HG03442 (cell line): ENCODE results near the gene FAAH.
A peak's percentile ranks its signal among the peaks of the same experiment; 100 is the strongest.

ENCODE experiments used
- ATAC-seq: cut with Tn5 transposase; IDR thresholded peaks from one replicate; pipeline ENCODE4 v1.9.1; 2021; ENCODE audit warnings: mild to moderate bottlenecking, moderate library complexity; ENCODE audit not compliant: unreplicated experiment

The FAAH gene

DNA sequence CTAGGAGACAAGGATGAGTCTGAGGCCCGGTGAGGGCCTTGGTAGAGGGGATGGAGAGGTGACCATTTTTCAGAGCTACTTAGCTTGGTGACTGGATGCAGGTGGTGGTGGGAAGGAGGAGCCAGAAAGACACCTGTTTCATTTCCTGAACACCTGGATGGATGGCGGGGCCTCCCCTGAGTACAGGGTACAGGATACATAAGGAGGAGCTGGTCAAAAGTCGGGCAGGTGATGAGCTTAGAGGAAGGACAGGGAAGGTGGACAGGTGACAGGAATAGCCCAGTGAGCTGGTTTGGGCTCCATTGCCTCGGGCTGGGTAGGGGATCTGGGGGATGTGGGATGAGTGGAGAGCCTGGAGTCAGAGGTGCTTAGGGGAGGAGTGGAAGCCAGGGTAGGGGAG, 6.3 kb downstream of the FAAH start:
- ATAC-seq, result no peak

GRCh38 chr1:46401154-46401913, 7.2 kb downstream of the FAAH start:
- no peak for ATAC-seq

DNA sequence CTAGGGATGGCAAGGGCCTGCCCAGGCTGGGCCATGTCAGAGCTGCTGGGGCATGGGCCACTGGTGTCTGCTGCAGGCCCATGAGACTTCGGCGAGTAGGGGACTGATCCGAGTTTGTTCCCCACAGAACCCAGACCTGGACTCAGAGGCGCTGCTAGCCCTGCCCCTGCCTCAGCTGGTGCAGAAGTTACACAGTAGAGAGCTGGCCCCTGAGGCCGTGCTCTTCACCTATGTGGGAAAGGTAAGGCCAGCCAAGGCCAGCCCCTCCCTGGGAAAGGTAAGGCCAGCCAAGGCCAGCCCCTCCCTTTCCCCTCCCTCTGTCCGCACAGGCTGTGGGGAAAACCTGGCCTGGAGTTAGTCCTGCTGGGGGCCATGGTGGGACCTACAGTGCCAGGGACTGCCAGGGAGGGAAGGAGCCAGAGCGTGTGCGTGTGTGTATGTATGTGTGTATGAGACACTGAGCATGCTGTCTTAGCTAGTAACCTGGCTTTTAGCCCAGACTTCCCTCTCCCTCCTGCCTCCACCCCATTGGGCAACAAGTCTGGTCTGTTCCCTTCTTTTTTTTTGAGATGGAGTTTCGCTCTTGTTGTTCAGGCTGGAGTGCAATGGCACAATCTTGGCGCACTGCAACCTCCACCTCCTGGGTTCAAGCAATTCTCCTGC, 8.0 kb downstream of the FAAH start:
- ATAC-seq, result no peak

DNA sequence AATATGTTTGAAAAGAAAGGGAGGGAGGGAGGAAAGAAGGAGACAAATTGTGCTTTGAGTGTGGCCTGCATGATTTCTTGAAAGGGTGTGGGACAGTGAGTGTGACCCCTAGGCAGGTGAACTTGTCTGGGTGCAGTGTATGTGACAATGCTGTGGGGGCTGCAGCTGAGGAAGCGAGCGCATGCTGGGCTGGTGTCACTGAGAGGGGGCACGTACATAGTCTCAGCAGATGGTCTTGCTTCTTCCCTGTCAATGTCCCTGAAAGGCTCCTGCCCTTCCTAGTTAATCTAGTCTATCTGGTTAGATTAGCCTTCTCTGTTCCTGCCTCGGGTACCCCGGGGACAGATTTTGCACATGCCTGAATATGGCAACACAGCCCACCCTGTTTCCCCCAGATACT, 9.8 kb downstream of the FAAH start:
- ATAC-seq, result no peak

GRCh38 chr1:46404482-46405196, 10.5 kb downstream of the FAAH start:
- no peak for ATAC-seq

DNA sequence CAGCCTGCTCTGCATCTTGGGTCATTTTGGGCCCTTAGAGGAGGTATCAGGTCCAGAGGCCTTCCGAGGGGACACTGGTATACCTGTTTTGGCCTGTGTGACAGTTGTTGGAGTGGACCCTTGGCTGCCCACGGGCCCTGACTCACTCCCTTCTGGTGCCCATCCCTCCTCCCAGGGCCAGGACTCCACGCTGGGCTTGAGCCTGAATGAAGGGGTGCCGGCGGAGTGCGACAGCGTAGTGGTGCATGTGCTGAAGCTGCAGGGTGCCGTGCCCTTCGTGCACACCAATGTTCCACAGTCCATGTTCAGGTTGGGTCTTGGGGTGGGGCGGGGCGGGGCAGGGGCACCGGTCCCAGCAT, 11.1 kb downstream of the FAAH start:
- ATAC-seq, result no peak

DNA sequence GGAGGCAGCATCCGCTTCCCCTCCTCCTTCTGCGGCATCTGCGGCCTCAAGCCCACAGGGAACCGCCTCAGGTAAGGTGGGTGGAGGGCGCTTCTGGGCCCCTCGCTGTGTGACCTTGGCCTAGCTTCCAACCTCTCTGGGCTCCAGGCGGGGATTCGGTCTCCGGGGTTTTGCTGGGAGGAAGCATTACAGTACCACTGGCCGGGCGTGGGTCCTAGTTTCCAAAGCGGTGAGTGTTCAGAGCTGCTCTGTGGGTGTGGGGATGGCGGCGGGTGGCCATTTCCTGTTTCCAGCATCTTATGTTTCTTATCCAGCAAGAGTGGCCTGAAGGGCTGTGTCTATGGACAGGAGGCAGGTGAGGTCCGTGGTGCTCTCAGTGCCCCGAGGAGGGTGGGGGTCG, 11.6 kb downstream of the FAAH start:
- ATAC-seq, result no peak

DNA sequence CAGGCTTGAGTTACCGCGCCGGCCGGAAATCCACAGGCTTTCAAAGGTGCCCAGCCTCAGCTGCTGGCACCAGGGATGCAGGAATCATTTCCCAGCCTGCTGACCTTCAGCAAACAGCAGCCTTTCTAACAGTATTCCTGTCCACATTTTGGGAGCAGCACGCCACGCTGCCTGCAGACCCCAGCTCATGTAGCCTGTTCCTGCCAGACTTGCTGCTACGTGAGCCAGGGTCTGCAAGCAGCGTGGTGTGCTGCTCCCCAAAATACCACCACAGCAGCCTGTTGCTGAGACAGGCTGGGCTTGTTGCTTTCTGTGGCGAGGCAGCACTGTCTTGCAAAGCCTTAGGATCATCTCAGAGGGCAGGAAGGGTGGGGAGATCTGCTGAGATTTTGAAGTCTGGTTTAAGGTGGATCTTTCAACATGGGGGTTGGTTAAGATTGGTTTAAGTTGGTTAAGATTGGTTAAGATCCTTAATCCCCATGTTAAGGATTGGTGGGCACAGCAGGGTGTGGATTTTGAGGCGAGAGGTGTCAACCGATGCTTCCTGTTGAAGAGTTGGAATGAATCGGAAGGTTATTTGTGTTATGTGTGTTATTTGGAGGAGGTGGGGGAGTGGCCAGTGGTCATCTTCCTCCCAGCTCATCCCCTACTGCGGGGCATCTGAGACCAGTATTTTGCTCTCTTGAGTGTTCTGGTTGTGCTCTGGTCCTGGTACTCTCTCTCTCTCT, 12.9 kb downstream of the FAAH start:
- ATAC-seq, result no peak

GRCh38 chr1:46407636-46408035, 13.5 kb downstream of the FAAH start:
- ATAC-seq, result no peak

DNA sequence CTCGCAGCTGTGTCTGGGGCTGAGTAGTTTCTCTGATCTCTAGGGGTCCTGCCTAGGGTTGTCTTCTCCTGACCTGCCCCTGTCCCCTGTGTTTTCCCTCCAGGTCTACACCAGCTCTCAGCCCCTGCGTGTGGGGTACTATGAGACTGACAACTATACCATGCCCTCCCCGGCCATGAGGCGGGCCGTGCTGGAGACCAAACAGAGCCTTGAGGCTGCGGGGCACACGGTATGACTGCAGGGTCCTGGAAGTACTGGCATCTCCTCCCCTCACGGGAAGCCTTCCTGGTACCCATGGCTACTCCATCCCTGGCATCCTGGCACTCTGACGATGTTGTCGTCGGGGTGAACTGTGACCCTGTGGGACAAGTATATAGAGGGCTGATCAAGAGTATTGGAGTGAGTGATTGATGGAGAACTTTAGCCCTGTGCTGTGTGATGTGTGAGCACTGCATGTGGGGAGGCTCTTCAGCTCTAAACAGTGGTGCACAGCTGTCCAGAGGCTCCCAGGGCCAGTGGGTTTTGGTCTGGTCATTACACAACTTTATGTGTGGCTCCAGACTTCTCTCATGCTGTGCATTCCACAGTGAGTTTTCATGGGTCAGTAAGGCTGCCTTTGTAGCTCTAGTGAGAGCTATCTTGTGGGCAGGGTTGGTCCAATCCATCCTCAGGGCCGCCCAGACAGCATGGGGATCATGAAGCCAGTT, 14.4 kb downstream of the FAAH start:
- no peak for ATAC-seq

DNA sequence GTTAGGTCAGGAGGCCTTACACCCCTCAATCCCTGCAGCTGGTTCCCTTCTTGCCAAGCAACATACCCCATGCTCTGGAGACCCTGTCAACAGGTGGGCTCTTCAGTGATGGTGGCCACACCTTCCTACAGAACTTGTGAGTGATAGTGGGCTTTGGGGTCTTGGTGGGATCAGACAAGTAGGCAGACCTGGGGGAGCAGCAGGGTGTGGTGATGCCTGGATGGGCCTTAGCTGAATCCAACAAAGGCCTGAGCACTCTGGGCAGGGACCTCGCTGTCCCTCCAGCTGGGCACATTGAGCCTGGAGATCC, 14.9 kb downstream of the FAAH start:
- ATAC-seq, result no peak

GRCh38 chr1:46410156-46411009, 16.3 kb downstream of the FAAH start:
- ATAC-seq, result no peak

DNA sequence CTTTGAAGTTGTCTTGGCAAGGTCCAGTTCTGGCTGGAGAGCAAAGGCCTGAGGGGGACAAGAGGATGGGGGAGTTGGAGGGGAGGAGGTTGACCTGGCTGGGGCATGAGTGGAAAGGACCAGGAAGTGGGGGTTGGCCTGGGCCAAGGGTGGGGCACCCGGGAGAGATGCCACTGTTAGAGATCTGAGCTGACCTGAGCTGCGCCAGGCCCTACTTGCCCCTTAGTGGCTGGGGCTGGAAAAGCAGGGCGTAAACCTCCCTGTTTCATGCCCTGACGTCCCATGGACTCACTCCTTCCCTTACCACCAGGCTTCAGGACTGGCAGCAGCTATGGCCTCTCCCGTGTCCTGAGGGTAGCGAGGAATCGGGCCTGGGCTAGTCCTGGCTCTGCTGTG, 16.9 kb downstream of the FAAH start:
- no peak for ATAC-seq

DNA sequence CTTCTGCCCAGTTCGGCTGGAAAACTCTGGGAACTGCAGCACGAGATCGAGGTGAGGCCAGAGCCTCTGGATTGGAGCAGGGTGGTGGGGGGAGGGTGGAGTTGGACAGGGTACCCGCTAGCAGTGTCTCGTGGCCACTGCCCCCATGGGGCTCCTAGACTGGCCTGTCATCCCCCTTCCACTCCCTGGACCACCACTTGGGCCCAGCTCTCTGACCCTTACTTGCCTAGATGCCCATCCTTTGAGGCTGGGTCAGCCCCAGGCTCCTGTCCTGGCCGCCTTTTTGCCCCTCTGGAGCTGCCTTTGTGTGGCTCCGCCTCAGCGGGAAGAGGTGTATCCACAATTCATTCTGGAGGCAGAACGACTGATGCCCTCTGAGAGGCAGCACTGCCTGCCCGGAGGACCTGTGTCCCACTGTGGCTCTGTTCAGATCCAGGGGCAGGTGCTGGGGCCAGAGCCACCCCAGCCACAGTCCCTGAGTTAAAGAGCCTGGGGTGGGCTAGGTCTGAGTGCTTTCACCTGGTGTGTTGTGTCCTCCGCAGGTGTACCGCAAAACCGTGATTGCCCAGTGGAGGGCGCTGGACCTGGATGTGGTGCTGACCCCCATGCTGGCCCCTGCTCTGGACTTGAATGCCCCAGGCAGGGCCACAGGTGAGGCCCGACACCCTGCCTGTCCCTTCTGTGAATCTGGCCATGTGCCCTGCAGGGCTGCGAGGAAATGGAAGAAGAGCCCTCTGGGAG, 17.7 kb downstream of the FAAH start:
- ATAC-seq, result no peak

DNA sequence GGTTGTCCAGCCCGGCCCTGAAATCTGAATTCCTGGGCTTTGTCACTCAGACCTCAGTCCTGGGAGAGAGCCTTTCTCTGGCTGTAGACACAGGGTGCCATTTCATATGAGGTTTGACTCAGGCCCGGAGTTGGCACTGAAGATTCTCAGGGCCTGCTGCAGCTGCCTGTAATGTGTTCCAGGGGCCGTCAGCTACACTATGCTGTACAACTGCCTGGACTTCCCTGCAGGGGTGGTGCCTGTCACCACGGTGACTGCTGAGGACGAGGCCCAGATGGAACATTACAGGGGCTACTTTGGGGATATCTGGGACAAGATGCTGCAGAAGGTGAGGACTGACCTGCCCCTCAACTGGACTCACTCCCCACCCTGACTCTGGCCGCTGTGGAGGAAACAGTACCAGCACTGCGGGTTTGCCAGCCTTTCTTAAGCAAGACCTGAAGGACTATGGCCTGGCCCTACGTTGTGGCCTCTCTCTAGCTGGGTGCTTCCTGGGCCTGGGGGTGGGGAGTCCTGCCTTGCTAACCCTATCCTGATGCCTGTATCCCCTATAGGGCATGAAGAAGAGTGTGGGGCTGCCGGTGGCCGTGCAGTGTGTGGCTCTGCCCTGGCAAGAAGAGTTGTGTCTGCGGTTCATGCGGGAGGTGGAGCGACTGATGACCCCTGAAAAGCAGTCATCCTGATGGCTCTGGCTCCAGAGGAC, 18.9 kb downstream of the FAAH start:
- ATAC-seq, result no peak

DNA sequence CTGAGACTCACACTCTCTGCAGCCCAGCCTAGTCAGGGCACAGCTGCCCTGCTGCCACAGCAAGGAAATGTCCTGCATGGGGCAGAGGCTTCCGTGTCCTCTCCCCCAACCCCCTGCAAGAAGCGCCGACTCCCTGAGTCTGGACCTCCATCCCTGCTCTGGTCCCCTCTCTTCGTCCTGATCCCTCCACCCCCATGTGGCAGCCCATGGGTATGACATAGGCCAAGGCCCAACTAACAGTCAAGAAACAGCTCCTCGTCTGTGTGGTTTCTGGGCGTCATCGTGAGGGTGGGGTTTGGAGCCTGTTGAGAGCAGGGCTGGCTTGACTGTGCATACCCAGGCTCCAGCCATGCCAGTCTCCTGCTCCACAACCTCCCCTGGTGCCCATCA, 19.5 kb downstream of the FAAH start:
- ATAC-seq, result peak; percentile 80

- ATAC-seq, result no peak
These were observed 21.4 kb downstream of the FAAH start for GRCh38 chr1:46415514-46415913.

- ATAC-seq, result no peak
These were observed 24.9 kb downstream of the FAAH start for GRCh38 chr1:46418976-46419375.

- no peak for ATAC-seq
These were observed 26.4 kb downstream of the FAAH start for GRCh38 chr1:46420533-46420915.
